ENCODE results near the gene DNAAF5. TPM values are rescaled to one million over a fixed set of nuclear protein-coding genes. Genes with fewer than 3 reads are reported as not detected.
A peak's percentile ranks its signal among the peaks of the same experiment; 100 is the strongest.

DNAAF5 gene
- total RNA-seq, 6 experiments from 2014 or later, result 25.4 to 33.0 (median 27.5) TPM

GRCh38 chr7:724298-724697 lies 2.2 kb upstream of the DNAAF5 start:
- TF ChIP-seq, protein P1, sequence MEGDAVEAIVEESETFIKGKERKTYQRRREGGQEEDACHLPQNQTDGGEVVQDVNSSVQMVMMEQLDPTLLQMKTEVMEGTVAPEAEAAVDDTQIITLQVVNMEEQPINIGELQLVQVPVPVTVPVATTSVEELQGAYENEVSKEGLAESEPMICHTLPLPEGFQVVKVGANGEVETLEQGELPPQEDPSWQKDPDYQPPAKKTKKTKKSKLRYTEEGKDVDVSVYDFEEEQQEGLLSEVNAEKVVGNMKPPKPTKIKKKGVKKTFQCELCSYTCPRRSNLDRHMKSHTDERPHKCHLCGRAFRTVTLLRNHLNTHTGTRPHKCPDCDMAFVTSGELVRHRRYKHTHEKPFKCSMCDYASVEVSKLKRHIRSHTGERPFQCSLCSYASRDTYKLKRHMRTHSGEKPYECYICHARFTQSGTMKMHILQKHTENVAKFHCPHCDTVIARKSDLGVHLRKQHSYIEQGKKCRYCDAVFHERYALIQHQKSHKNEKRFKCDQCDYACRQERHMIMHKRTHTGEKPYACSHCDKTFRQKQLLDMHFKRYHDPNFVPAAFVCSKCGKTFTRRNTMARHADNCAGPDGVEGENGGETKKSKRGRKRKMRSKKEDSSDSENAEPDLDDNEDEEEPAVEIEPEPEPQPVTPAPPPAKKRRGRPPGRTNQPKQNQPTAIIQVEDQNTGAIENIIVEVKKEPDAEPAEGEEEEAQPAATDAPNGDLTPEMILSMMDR (IDR thresholded peaks at IDR 0.05), result no peak
- Mint-ChIP-seq H3K4me3 (no peak overlapping the region), H3K27me3 (ENCODE audit: insufficient read depth) (no peaks in the 10 kb centered on the region; the same call in 1 of the 2 replicates), H3K9me3 (peaks cover 50% of the 10 kb centered on the region), H3K27ac (no peak overlapping the region), H3K4me1 (ENCODE audit: low read depth) (peaks cover 31% of the 10 kb centered on the region), H3K36me3 (ENCODE audit: low read depth) (peaks cover 57% of the 10 kb centered on the region)
- no peak for DNase-seq

- Mint-ChIP-seq H3K27me3 (ENCODE audit: insufficient read depth) (no peaks in the 10 kb centered on the region; the same call in 1 of the 2 replicates), H3K27ac (peak overlapping the region; percentile 76), H3K9me3 (peaks cover 48% of the 10 kb centered on the region), H3K36me3 (ENCODE audit: low read depth) (peaks cover 51% of the 10 kb centered on the region), H3K4me1 (ENCODE audit: low read depth) (peaks cover 31% of the 10 kb centered on the region), H3K4me3 (peak overlapping the region; percentile 72)
- TF ChIP-seq, protein P1 (IDR thresholded peaks at IDR 0.05), result no peak
- peak; percentile 80 for DNase-seq
Measured at GRCh38 chr7:725223-726005, 1.1 kb upstream of the DNAAF5 start.

DNA sequence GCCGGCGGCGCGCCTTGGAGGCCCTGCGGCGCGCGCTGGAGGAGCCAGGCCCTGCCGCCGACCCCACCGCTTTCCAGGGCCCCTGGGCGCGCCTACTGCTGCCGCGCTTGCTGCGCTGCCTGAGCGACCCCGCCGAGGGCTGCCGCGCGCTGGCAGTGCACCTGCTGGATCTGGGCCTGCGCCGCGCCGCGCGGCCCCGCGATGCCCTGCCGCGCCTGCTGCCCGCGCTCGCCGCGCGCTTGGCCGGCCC lies 280 bp downstream of the DNAAF5 start:
- Mint-ChIP-seq H3K36me3 (ENCODE audit: low read depth) (peaks cover 39% of the 10 kb centered on the region), H3K27ac (no peak overlapping the region), H3K4me3 (no peak overlapping the region), H3K27me3 (ENCODE audit: insufficient read depth) (no peaks in the 10 kb centered on the region; the same call in 1 of the 2 replicates), H3K4me1 (ENCODE audit: low read depth) (peaks cover 31% of the 10 kb centered on the region), H3K9me3 (peaks cover 34% of the 10 kb centered on the region)
- TF ChIP-seq, protein P1 (IDR thresholded peaks at IDR 0.05), result no peak
- no peak for DNase-seq

DNA sequence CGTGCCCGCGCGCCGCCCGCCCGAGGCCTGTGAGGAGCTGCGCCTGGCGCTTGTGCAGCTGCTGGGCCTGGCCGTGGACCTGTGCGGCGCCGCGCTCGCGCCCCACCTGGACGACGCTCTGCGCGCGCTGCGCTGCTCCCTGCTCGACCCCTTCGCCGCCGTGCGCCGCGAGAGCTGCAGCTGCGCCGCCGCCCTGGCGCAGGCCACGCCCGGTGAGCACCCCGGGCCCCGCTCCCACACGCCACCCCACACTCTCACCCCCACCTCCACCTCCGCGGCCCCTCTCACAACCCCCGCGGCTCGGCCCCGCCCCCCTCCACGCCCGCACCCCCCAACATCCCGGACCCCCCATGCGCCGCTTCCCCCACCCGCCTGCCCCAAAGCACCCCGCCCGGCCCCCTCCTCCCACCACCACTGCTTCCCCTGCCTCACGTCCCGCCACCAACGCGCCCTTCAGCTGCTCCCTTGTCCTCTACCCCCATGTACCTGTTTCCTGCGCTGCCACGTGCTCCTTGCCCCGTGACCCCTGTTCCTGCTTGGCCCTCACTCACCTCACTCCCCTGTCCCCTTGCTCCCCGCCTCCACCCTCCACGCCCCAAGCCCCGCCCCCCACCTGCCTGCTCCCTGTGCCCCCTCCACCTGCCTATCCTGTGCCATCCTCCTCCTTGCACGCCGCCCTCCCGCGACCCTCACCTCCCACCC lies 756 bp downstream of the DNAAF5 start, which contains the start of gene PRKAR1B:
TSS of gene PRKAR1B (minus strand) at position 178 of the 702 bp plus-strand sequence. CDS start 15,776 bp downstream, outside the sequence.
- TF ChIP-seq, protein P1 (IDR thresholded peaks at IDR 0.05), result no peak
- H3K4me3 Mint-ChIP-seq, result peak within 1 kb of the TSS; percentile 87
- DNase-seq, result no peak

DNA sequence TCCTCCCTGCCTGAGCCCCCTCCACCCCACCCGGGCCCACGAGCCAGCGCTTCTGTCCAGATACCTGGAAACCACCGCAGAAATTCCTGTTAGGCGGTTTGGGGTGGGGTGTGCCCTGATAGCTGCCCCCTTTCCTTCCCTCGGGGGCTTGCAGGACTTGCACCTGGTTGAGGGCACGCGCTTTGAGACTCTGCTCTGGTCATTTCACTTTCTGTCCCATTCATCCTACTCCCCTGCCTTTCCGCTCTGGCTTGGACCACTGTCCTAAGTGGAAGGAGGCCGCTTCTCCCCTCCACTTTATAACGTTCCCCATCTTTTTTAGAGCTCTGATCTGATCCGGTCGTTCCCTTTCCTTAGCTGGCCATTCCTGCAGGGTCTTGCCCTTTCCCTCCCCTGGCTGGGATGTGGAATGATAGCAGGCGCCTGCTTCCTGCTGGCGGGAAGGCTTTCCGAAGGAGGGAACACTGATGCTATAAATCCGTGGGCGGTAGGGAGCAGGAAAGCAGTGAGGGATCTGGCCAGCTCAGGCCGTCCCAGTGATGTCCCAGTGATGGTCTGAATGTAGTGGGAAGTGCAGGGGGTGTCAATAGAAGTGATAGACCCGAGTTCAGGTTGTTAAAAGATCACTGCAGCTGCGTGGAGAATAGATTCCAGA lies 1.4 kb downstream of the DNAAF5 start:
- DNase-seq, result no peak
- Mint-ChIP-seq H3K27ac (peak overlapping the region; percentile 46; the same call in 1 of the 2 replicates), H3K27me3 (ENCODE audit: insufficient read depth) (no peaks in the 10 kb centered on the region; the same call in 1 of the 2 replicates), H3K9me3 (peaks cover 27% of the 10 kb centered on the region), H3K4me1 (ENCODE audit: low read depth) (peaks cover 31% of the 10 kb centered on the region), H3K36me3 (ENCODE audit: low read depth) (peaks cover 31% of the 10 kb centered on the region), H3K4me3 (peak overlapping the region; percentile 87)
- TF ChIP-seq, protein P1 (IDR thresholded peaks at IDR 0.05), result no peak

More for the DNA sequence above, 756 bp downstream of the DNAAF5 start, which contains the start of gene PRKAR1B:
- Mint-ChIP-seq H3K36me3 (ENCODE audit: low read depth) (peaks cover 36% of the 10 kb centered on the region), H3K4me1 (ENCODE audit: low read depth) (peaks cover 31% of the 10 kb centered on the region), H3K27ac (peak within 1 kb of the TSS; percentile 76), H3K27me3 (ENCODE audit: insufficient read depth) (no peaks in the 10 kb centered on the region; the same call in 1 of the 2 replicates), H3K9me3 (peaks cover 32% of the 10 kb centered on the region)
